ENCODE measurements around the gene ARHGEF11. TPM values are rescaled to one million over a fixed set of nuclear protein-coding genes. Genes with fewer than 3 reads are reported as not detected.
"Not testable (repeated sequence)": the region's sequence is repeated elsewhere in the genome, so short reads cannot be mapped to it uniquely, and the experiment has no call there.

The ARHGEF11 gene
- polyA plus RNA-seq, 5 donors, result 29.6 to 40.2 (median 37.0) TPM

- no peak for DNase-seq
Measured at GRCh38 chr1:157056269-157056668, 10.7 kb upstream of the ARHGEF11 start.

- DNase-seq, result not testable (repeated sequence)
Measured at GRCh38 chr1:157055729-157056128, 10.2 kb upstream of the ARHGEF11 start.

DNA sequence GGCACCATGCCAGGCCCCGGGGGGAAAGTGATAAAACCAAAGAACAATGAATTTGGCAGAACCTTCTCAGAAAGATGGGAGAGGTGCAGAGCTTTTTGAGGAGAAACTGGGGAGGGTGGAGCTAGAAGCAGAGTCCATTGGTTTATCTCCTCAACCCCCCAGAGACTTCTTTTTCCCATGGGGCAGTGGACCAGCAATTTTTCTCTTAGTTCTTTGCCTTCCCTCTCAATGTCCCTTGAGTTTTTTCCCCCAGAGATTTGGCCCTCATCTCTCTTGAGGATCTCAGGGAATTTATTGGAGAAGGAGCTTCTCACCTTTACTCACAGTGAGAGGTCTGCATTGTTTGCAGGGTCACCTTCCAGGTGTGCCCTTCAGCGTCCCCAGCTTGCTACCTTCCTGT, 5.3 kb upstream of the ARHGEF11 start:
- no peak for DNase-seq

DNA sequence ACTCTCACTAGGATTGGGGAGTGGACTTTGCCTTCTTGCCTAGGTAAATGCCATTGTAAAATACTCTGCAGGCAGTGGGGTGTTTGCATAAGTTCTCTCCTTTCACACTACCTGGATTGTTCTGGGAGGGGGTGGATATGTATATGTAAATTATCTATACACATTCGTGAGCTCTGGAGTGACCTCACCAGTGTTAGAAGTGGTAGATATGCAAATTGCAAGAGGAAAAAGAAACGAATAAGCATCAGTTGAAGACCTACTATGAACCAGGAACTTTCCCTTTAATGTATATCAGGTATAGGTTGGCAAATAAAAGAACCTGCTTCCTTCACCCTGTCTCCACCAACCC, 1.5 kb upstream of the ARHGEF11 start:
- no peak for DNase-seq

- DNase-seq, result no peak
Measured at GRCh38 chr1:157044326-157044725, 1.2 kb downstream of the ARHGEF11 start.

- no peak for DNase-seq
Measured at GRCh38 chr1:157043685-157044084, 1.9 kb downstream of the ARHGEF11 start.

DNA sequence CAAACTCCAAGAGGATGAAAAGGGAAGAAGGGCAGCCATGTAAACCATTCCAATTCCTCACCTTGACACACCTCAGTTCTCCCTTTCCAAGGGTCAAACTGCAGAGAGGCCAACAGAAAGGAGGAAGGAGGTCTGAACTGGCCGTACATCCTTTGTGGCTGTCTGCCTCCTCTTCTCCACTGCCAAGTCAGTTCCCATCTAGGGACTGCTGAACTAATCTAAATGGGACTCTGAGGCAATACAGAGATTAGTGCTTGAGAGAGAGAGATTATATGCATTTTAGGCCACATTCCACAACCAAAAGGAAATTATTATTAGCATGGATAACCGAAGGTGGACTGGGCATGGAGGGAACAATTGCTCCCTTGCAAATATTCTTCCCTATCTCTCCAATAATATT, 2.7 kb downstream of the ARHGEF11 start:
- no peak for DNase-seq

- no peak for DNase-seq
Measured at GRCh38 chr1:157040802-157041201, 4.7 kb downstream of the ARHGEF11 start.

GRCh38 chr1:157035121-157035520, 10.4 kb downstream of the ARHGEF11 start:
- DNase-seq, result no peak

DNA sequence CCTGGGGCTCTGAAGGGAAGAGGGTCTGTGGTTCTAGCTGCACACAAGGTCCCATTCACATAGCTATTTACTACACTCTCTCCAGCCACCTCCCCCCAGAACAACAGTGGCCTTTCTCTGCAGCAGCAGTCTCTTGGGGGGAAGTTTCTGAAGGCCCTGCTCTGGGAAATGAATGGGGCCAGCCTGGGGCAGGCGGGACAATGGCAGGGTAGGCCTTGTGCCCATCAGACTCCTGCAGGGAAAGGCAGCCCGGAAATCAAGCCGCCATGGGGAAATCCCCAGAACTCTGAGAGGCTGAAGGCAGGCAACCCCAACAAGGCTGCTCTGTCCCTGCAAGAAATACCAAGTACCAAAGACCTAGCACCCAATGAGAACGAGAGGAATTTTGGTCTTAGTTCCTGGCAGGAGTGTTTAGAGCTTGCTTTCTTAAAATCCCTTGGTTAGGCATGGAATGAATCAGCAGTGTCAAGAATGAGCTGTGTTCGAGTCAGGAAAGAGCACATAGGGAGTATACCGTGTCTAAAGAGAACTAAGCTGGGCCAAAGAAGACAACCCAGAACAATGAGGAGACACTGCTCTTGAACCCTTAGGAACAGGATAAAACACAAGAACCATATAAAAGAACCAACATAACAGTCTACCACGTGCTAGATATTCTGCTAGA, 11.3 kb downstream of the ARHGEF11 start:
- no peak for DNase-seq

DNA sequence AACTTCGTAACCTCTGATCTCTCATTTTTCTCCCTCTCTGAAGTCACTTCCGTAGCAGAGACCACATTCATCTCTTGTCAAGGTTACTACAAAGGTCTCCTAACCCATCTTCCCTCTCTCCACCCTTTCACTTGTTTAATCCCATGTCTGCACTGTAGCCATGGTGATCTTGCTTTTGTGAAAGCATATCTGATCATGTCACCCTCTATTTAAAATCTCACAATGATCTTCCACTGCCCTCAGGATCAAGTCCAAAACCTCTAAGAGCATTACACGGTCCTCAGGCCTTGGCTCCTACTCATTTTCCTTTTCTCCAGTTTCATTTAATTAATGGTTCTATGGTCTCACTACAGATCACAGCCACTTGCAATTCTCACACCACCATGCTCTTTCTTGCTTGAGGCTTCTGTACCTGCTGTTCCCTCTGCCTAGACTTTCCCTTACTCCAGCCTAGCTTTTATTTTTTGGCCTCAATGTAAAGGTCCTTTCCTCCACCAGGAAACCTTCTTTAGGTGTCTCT, 12.1 kb downstream of the ARHGEF11 start:
- no peak for DNase-seq

- DNase-seq, result no peak
Measured at GRCh38 chr1:157032303-157032702, 13.2 kb downstream of the ARHGEF11 start.

GRCh38 chr1:157030728-157031127, 14.8 kb downstream of the ARHGEF11 start:
- no peak for DNase-seq

DNA sequence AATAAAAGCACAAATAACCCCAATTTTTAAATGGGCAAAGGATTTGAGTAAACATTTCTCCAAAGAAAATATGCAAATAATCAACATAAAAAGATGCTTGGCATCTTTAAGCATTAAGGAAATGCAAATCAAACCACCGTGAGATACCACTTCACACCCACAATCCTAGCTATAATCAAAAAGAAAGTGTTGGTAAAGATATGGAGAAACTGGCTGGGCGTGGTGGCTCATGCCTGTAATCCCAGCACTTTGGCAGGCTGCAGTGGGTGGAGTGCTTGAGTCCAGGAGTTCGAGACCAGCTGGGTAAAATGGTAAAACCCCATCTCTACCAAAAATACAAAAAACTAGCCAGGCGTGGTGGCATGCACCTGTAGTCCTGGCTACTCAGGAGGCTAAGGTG, 16.9 kb downstream of the ARHGEF11 start:
- no peak for DNase-seq

DNA sequence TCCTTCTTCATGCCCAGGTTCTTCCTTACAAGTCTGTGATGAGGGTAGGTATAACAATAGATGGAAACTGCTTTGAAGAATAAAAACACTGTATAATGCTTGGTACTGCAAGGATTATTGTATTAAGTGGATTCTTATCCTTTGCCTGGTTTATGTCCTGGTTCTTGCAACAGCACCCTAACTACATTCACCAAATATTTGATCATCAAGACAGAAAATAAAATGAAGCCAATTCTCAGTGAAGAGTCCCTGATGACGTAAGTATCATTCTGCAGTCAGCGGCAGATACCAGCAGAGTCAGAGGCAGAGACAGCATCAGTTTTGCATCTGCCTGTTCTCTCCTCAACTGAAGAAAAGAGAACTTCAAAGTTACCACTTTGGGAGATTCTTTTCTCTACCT, 19.7 kb downstream of the ARHGEF11 start:
- DNase-seq, result no peak

DNA sequence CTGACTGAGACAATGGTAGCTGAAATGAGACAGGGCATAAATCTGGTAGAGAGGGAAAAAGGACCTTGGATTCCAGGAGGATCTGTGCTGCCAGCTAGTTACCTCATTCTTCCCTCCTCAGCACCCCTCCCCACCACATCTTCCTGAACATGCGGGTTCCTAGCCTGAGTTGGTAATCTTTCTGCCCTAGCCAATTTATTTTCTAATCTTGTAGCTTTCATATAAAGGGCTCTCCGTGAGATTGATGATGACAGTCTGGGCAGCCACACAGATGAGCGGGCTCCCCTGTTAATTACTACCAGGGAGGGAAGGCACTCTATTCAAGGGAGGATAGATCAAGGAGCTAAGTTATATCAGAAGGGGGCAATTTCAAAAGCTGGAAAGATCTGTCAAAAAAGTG, 20.2 kb downstream of the ARHGEF11 start:
- no peak for DNase-seq

GRCh38 chr1:157021688-157022087, 23.9 kb downstream of the ARHGEF11 start:
- DNase-seq, result no peak

DNA sequence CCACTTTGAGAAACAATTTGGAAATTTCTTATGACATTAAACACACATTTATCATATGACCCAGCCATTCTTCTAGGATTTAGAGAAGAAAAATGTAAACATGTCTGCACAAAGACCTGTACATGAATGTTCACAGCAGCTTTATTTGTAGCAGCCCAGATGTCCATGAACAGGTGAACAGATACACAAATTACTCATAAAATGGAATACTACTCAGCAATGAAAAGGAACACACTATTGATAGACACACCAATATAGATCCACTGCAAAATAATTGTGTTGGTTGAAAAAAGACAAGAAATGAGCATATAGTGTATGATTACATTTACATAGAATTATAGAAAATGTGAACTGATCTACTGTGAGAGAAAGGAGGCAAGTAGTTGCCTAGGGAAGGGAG, 26.1 kb downstream of the ARHGEF11 start:
- no peak for DNase-seq

- no peak for DNase-seq
Measured at GRCh38 chr1:157011845-157012244, 33.7 kb downstream of the ARHGEF11 start.

DNA sequence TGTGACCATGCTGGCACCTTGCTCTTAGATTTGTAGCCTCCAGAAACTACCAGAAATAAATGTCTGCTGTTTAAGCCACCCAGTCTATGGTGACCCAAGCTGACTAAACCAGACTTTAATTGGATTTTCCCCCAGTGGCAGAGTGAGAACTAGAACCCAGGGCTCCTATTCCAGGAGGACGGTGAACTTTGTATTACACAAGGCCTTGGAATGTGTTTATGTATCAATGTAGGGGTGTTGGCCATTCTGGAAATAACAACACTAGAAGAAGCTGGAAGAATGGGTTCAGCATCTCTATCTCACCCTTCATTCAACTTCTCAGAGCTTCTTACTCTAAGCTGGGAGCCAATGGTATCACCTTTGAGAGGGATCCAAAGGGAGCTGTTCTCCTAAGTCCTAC, 37.0 kb downstream of the ARHGEF11 start:
- DNase-seq, result no peak

DNA sequence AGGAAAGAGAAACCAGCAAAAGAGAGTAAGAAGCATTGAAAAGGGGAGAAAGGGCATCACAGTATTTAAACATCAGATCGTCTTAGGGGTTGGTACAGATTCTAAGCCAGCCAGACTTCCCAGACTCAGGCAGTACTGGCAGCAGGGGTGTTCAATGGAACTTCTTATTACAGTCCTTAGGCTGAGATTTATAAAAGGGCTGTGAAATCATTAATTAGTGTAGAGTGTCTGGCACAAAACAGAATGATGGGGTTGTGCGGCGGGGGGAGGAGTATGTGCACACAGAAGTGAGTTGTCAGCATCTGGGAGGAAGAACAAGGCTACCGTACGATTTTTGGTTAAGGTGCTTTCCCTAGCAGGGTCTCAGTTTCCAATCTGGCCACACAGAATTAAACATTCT, 38.2 kb downstream of the ARHGEF11 start:
- DNase-seq, result no peak

- DNase-seq, result no peak
Measured at GRCh38 chr1:157006676-157007075, 38.9 kb downstream of the ARHGEF11 start.

DNA sequence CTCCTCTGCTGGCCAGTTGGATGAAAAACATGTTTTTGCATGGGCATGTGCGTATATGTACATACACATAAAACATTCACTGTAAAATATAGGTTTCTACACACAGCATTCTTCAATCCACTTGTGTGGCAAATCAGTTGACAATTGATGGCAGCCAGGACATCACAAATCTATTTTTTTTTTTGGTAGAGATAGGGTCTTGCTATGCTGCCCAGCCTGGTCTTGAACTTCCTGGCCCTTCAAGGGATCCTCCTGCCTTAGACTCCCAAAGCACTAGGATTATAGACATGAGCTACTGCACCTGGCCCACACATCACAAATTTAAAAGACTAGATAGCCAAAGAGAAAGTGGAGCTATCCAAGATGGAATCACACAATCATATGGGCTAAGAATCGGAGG, 39.6 kb downstream of the ARHGEF11 start:
- DNase-seq, result no peak

GRCh38 chr1:157004806-157005205, 40.7 kb downstream of the ARHGEF11 start:
- DNase-seq, result no peak

Data from right lung (tissue), 5 donors.